GM18951 (cell line): ENCODE results near the gene KAT2A.
"Not testable (repeated sequence)": the region's sequence is repeated elsewhere in the genome, so short reads cannot be mapped to it uniquely, and the experiment has no call there.

Source experiments
- POLR2A ChIP-seq: IDR thresholded peaks from 4 replicates; pipeline ENCODE4 v1.6.1; 2011; ENCODE audit warnings: mild to moderate bottlenecking; ENCODE audit not compliant: insufficient read length, insufficient read depth; ENCODE audit errors: extremely low read depth
- in situ Hi-C: fragments of 300-500 bp; cut with MboI; formaldehyde crosslinking; loops from one replicate; pipeline ENCODE4 v1.12.0; 2022; ENCODE audit warnings: low sequenced_read_pairs, mixed read lengths, inconsistent platforms; ENCODE audit not compliant: unreplicated experiment

KAT2A gene

GRCh38 chr17:42146911-42147607, 25.9 kb upstream of the KAT2A start:
- no peak for TF ChIP-seq POLR2A
- in situ Hi-C loops = no loop called here

GRCh38 chr17:42143138-42143537, 22.0 kb upstream of the KAT2A start:
- in situ Hi-C loops = not testable (repeated sequence)

GRCh38 chr17:42142371-42142896, 21.3 kb upstream of the KAT2A start:
- in situ Hi-C loops = no loop called here

GRCh38 chr17:42141382-42141781, 20.2 kb upstream of the KAT2A start:
- no peak for TF ChIP-seq POLR2A
- in situ Hi-C loops = no loop called here

More at GRCh38 chr17:42142371-42142896, 21.3 kb upstream of the KAT2A start:
- no peak for TF ChIP-seq POLR2A

GRCh38 chr17:42140690-42141089, 19.5 kb upstream of the KAT2A start:
- in situ Hi-C loops = not testable (repeated sequence)

DNA sequence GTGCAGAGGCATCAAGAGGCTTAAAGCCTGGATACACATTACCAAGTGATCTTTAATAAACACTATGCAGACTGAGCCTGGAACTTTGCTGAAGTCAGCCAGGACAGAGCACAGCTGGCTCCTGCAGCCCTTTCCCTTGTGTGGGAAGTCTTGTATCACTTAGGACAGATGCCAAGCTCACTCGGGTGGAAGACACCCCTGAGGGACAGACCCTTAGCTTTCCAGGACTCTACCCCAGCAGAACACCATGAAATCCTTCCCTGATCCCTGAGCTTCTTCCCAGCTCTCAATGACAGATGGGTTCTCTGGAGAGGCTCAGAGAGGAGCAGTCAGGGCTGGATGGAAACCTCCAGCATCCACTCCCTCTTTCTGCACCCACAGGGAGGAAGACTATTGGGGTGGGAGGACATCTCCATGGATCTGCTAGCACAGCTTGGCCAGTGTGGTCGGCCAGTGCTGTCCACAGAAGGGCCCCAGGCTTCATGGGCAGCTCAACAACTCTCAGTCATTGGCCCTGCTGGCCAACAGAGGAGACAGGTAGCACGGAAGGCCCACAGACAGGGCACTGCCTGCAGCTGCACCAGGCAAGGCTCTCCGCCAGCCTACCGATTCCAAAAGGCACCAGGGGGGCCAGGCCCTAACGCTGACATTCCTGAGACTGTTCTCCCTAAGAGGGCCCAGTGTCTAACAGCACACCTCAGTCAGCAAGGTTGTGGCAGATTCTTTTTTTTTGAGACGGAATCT, 17.8 kb upstream of the KAT2A start:
- in situ Hi-C loops = no loop called here
- no peak for TF ChIP-seq POLR2A

GRCh38 chr17:42136654-42137051, 15.5 kb upstream of the KAT2A start:
- in situ Hi-C loops = no loop called here
- TF ChIP-seq POLR2A = no peak

- no peak for TF ChIP-seq POLR2A
- in situ Hi-C loops = no loop called here
Measured at GRCh38 chr17:42135664-42136653, 14.8 kb upstream of the KAT2A start.

DNA sequence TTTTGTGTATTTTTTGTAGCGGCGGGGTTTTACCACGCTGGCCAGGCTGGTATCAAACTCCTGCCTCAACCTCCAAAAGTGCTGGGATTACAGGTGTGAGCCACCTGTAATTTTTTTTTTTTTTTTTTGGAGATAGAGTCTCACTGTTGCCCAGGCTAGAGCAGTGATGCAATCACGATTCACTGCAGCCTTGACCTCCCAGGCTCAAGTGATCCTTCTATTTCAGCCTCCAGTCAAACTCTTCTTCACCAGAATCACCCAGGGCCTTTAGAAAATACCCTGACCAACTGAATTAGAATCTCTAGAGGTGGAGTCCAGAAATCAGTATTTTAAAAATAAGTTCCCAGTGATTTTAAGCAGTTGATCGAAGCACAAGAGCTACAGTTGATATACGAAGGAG, 14.0 kb upstream of the KAT2A start:
- TF ChIP-seq POLR2A = no peak
- in situ Hi-C loops = no loop called here

- in situ Hi-C loops = no loop called here
- TF ChIP-seq POLR2A = no peak
Measured at GRCh38 chr17:42133461-42134041, 12.4 kb upstream of the KAT2A start.

GRCh38 chr17:42132941-42133340, 11.8 kb upstream of the KAT2A start:
- no peak for TF ChIP-seq POLR2A
- in situ Hi-C loops = no loop called here

DNA sequence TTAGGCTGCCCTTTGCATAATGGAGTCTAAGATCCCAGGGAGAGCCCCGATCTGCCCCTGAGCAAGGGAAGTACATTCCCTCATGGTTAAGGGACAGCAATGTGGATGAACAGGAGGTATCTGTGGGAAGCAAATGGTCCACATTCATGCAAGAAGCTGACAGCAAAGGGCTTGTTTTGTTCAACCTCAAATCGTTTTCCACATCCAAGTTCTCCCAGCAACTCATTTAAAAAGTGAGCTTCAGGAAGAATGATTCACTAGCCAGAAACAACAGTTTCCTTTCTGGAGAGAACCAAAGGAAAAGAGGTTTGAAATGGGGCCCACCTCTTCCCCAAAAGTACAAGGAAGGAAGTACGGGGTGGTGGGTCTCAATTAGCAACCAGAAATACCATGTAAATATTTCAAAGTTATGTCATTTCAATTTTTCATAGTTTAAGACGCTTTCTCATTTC, 10.8 kb upstream of the KAT2A start:
- in situ Hi-C loops = no loop called here
- TF ChIP-seq POLR2A = no peak

GRCh38 chr17:42131232-42131631, 10.1 kb upstream of the KAT2A start:
- TF ChIP-seq POLR2A = no peak
- in situ Hi-C loops = no loop called here
